ENCODE measurements around the gene MPZL3.

MPZL3 gene, protein sequence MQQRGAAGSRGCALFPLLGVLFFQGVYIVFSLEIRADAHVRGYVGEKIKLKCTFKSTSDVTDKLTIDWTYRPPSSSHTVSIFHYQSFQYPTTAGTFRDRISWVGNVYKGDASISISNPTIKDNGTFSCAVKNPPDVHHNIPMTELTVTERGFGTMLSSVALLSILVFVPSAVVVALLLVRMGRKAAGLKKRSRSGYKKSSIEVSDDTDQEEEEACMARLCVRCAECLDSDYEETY

DNA sequence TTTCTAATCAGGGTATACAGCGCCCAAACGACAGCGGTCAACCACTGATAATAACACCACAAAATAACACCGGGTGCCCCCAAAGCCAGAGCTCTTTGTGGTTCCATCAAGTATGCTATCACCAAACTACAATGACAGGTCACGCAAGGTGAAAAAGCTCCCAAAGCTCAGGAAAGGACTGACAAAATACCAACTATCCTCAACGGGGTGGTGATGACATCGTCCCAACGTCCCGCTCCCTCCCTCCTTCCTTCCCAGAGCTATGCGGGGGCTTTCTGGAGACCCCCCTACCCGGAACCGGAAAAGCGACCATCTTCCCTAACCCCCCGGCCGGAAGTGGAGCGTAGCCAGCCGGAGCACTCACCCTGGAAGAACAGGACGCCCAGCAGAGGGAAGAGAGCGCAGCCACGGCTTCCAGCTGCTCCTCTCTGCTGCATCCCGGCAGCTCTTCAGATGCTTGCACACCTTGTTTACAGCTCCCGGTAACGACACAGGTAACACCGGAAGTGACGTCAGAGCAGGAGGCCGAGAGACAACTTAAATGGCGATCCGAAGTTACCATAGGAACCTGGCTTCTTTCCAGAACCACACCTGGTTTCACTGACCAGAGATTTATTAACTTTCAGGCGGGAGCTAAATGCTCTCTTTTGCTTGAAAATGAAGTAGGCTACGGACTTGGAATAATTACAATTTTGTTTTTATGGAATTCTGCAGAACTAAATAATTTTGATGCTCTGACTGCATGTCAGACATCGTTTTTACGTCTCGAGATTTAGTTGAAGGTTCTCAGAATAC lies at the start of gene MPZL3:
Gene MPZL3, minus strand, starts transcription at position 508 of the 795 bp plus-strand sequence. Its CDS starts 71 bp downstream, at position 437.
- DNase-seq = peak; percentile 24

DNA sequence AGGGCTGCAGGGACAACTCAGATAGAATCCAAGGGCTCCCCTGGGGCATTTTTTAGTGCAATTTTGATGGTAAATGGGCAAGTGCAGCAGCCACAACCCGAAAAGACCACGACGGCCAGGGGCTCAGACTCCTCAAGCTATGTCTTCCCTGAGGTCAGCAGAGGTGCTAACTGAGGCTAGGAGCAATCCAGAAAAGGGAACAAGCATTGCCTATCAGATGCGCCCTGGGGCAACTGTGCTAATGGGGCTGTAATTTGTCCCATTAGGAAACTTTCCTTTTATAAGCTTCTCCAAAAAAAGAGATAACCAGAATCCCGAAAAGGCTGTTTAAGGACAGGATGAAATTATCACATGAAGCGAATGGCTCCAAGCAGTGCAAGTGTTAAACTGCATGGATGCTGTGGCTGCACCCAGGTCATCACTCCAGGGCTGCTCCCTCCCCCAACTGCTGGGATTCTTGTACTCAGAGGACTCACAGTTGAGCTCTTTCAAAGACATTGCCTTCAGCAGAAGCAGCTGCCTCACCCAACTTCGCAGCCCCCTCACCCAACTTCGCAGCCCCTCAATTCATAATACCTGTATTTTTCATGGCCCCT lies 49.5 kb upstream of the MPZL3 start:
- DNase-seq = no peak

DNA sequence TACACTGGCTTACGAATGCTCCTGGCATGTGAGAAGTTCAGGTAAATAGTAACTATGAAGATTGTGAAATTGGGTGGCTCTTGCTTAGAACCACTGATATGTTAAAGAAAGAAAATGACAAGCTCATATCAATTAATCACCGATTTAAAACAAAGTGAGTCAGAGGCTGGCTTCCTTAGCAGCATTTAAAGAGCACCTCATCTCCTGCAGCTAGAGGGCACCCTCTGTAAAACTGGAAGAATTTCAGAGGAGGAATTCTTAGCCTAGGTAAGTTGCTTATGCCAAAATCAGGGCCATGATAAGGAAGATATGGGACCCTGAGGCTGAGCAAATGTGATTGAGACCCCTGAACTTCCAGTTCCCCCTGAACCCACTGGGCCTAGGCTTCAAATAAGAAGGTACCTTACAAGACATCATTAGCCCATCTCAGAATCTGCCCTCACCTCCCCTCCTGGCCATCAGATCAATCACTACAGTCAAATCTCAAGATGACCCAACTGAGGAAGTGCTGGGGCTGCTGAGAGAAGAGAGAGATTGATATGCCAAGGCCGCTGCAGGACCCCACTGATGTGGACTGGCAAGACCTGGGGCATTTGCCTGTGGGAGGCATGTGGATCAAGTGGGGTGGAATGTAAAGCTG lies 43.8 kb upstream of the MPZL3 start:
- DNase-seq = no peak

DNA sequence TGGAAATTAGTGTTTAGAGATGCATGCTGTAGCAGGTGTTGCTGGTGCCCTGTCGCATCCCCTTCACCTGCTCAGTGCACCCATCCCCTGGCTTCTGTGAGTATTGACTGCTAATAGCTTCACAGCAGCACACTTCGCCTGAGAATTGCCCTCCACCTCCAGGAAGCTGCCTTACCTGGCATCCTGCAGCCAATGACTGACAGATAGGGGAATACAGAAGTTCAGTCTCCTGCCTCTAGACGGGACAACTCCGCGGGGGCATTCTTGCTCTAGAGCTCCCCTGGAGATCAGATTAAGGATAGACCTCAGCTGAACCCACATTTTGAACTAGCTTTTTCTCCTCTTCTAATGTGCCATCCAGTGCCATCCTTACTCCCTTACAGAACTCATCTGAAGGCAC lies 43.0 kb upstream of the MPZL3 start:
- DNase-seq = no peak

DNA sequence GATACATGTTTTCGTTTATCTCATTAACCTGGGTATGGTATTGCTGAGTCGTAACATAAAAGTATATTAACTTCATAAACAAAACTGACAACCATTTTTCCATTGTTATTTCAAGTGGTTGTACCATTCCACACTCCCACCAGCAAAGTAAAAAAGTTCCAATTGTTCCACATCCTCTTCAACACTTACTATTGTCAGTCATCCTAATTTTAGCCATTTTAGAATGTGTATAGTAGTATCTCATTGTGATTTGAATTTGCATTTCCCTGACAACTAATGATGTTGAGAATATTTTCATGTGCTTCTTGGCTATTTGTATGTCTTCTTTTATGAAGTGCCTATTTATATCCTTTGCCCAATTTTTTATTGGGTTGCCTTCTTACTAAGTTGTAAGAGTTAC lies 41.9 kb upstream of the MPZL3 start:
- no peak for DNase-seq

DNA sequence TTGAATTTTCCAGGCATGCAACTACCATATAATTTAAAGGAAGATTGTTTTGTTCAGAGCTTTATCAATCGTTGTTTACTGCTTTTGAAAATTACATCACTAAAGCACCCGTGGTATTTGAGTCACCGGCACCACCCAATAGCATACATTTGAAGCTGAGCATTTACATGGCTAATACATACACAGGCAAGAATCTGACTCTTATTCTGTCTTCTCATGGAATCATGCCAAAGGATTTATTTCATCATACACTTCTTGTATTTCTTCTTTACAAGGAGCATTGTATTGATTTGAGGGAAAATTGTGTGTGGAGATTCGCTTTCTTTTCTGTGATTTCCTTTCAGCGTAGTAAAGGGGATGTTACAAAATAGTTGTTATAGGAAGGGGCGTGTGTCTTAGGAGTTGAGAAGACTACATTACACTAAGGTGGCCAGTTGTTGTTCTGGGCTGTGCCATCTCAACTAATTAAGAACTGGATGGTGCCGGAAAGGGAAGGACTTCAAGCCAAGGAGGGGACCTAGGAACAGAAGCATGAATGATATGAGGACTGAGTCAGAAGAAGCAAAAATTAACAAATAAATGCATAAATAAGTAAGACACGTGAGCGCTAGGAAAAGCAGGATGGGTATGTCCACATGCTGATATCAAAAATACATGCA lies 39.4 kb upstream of the MPZL3 start:
- no peak for DNase-seq

DNA sequence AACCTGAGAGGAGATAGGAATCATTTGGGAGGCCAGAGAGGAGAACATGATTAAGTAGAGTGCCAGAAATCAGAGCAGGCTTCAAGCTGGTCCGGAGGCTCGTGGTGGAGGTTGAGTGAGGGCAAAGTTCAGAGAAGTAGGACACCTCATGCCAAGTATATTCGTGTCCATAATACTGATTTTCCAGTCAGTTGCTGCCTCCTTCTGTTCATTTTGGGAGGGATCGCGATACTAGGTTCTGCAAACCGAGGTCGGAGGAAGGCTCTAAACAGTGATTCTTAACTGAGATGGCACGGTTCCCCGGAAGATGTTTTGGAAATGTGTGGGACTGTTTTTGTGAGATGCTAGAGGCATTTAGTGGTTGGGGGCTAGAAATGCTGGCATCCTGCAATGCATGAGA lies 38.8 kb upstream of the MPZL3 start:
- DNase-seq = no peak

DNA sequence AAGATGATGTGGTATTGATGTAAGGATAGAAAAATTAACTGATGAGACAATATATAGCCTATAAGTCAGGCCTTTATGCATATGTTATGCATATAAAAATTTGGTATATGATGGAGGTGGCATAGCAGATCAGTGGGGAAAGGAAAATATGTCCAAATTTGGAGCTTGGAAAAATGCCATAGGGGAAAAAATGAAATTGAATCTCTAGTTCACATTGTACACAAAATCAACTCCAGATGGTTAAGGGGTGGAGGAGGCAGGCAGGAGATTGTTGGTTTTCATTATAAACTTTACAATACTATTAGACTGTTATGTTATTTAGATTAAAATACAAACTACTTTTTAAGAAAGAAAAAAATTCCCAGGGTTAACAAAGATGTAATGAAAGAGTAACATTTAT lies 37.2 kb upstream of the MPZL3 start:
- no peak for DNase-seq

DNA sequence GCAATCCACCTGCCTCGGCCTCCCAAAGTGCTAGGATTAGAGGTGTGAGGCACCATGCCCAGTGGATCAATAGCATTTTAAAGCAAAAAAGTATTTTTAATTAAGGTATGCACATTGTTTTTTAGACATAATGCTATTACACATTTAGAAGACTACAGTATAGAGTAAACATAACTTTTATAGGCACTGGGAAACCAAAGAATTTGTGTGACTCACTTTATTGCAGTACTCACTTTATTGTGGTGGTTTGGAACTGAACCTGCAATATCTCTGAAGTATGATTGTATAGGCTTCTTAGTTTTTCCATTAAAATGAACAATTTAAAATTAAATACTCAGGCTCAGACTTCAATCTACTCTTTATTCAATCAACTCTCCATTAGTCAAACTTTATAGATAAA lies 34.8 kb upstream of the MPZL3 start:
- DNase-seq = no peak

DNA sequence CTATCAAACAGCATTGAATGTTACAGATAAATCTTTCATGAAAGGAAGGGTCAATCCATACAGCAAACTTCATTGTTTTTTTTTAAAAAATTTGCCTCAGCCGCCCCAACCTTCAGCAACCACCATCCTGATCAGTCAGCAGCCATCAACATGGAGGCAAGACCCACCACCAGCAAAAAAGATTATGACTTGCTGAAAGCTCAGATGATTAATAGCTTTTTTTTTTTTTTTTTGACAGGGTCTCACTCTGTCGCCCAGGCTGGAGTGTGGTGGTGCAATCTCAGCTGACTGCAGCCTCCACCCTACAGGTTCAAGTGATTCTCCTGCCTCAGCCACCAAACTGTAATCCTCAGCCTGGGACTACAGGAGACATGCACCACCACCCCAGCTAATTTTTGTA lies 34.4 kb upstream of the MPZL3 start:
- no peak for DNase-seq

DNA sequence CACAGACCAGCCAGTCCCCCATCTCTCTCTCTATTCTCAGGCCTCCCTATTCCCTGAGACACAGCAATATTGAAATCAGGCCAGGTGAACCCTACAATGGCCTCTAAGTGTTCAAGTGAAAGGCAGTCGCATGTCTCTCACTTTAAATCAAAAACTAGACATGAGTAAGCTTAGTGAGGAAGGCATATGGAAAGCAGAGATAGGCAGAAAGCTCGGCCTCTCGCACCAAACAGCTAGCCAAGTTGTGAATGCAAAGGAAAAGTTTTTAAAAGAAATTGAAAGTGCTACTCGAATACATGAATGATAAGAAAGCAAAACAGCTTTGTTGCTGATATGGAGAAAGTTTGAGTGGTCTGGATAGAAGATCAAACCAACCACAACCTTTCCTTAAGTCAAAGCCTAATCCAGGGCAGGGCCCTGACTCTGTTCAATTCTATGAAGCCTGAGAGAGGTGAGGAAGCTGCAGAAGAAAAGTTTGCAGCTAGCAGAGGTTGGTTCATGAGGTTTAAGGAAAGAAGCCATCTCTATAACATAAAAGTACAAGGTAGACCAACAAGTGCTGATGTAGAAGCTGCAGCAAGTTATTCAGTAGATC lies 31.7 kb upstream of the MPZL3 start:
- DNase-seq = no peak

DNA sequence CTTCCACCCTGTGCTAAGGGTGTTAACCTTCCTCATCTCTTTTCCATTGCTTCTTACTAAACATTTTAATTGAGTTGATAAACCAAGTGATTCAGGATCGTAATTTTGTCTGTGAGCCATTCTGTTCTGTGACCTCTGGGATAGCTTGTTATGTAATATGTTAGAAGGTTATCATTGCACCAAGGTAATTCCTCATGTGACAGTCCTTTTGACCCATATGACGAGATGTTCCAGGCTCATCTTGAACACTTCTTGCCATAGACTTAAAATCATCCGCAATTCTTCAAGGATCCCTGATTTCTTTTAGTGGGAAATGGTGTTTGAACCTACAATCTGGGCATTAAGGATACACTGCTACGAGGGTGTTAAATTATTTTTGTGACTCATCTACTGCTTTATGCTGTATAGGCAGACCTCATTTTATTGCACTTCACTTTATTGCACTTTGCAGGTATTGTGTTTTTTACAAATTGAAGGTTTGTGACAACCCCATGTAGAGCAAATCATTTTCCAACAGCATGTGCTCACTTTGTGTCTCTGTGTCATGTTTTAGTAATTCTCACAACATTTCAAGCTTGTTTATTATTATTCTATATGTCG lies 31.0 kb upstream of the MPZL3 start:
- no peak for DNase-seq

DNA sequence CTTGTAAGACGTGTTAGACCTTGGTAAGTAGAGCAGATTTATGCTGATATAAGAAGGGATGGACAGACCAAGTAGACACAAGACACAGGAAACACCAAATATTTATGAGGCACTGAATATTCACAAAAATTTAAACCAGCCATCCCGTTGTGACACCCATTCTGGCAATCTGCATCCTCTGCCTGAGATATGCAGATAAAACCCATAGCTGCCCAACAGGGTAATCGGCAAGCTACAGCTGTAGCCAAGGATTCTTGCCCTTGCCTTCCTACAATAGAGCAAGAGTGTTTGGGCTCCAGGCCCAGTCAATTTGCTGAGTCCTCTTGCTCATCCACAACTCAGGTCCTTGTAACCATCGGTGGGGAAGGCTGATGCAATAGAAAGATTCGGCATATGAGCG lies 30.4 kb upstream of the MPZL3 start:
- DNase-seq = no peak

DNA sequence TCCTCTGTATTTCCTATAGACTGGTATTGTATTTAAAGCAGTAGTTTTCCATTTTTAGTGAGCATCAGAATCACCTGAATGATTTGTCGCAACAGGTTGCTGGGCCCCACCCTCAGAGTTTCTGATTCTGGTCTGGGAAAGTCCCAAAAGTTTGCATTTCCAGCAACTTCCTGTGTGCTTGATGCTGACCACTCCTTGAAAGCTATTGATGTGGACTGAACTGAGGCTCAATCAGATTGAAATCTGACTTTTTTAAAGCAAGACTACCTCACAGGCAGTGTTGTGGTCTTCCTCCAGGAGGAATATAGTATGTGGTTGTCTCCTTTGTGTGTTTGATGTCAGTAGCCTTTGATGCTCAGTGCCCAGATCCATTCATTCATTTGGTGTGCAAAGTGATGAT lies 29.1 kb upstream of the MPZL3 start:
- DNase-seq = no peak

DNA sequence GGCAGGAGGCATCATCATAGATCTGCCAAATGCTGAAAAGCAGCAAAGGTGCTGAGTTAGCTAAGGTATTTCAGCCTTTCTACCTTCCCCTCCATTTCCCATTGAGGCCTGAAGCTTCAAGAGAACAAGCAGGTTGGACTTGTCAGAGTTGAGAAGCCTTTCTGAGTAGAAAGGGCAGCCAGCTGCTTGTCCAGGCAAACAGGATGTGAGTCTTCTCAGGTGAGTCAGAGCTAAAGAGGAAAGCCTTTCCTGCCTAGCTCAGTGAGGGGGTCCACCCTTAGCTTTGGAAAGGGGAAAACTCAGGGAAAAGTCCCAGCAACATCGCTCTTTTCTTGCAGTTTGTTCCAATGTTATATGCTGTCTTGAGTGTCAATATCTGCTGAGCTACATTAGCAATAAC lies 25.1 kb upstream of the MPZL3 start:
- DNase-seq = no peak

DNA sequence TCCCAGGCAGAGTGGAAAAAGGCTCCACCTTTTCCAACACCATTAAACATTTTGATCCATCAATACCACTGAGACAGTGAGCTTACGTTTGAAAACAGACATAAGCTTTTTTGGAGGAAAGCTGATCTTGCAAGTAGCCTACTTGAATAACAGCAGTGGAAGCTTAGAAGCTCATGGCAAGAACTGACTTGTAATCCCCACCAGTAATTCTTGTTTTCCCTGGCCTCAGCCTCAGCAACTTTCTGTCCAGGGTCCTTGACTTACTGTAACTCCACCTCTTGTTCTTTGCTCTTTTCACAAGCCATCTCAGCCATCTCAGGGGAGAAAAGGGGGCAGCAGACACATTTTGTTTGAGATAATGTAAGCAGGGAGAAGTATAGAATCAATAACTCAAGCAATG lies 24.3 kb upstream of the MPZL3 start:
- DNase-seq = no peak

DNA sequence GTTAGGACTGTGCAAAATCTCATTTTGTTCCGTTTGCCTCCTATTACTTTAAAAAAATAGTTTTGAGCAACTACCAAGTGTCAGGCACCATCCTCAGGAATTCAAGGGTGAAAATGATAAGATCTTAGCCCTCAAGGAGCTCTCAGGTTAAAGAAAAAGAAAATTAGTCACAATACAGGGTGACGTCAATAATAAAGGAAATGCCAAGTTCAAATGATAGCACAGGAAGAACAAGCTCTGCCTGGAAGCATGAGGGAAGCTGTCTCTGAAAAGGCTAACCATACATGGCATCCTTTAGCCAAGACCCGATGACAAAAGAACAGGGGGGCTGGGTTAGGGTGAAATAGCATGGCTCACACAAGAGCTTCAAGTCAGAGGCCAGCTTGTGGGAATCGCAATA lies 23.0 kb upstream of the MPZL3 start:
- no peak for DNase-seq

DNA sequence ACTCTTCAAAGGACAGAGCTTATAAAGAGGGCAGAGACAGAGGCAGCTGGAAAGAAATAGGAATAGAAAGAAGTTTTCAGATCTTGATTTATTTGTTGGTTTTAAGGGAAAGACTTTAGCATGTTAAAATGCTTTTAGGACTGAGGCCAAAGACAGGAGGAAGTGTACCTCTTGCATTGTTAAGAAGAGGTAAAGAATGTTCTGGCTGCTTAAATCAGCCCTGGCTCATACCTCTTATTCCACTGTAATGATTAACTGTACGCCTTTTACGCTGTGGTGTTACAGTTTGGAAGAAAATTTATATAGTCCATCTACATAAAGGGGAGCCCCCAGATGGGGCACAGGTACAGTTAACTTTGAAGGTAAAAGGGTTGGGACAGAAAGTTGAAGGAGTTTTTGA lies 22.0 kb upstream of the MPZL3 start:
- DNase-seq = no peak

DNA sequence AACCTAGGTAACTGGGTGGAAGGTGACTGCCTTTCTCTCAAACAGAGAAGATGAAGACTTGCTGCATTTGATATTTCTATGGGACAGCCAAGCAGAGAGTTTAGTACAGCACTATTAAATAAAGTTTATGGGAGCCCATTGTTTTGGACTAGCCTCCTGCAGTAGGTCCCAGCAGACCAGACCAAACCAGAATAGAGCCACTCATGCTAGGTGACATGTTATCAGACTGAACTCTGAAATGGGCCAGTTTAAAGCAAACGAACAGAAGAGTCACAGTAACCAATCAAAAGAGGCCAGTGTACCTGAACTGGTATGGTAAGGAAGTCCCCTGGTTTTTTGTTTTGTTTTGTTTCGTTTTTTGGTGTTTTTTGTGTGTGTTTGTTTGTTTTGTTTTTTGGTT lies 19.8 kb upstream of the MPZL3 start:
- no peak for DNase-seq

DNA sequence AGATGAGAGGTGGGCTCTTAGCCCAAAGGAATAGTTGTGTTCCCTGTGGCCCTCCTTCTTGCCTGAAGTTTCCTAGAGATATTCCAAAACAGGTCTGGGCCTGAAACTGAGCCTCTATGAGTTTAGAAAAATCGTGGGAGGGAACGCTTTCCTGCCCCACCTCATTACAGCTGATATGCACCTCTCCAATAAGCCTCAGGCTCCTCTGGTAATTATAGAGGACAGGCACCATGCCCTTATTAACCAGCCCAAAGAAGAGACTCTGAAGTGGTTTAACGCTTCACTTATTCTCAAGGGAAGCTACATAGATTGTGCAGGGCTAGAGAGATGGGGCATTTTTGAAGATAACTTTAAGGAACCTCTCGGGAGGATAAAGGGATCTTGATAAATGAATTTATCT lies 15.3 kb upstream of the MPZL3 start:
- DNase-seq = no peak

DNA sequence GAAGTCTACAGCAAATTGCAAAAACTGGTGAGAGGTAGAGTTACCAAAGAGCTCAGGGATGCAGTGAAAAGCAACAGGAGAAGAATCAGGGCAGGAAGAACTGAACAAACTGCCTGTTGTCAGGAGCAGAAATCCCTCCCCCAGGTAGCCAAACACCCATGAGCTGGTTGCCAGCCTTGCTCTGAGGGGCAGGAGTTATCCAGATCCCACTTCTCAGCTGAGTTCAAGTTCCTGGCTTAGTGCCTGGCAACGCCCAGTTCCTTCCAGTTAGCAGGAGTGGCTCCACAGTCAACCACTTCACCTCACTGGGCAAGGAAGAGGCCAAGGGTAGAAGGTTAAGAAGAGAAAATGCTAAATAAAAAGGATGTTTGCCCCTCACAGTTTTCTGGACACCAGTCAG lies 13.8 kb upstream of the MPZL3 start:
- no peak for DNase-seq
